ENCODE results near the gene MAP3K6. TPM values are rescaled to one million over a fixed set of nuclear protein-coding genes. Genes with fewer than 3 reads are reported as not detected.
A peak's percentile ranks its signal among the peaks of the same experiment; 100 is the strongest.
"Not testable (repeated sequence)": the region's sequence is repeated elsewhere in the genome, so short reads cannot be mapped to it uniquely, and the experiment has no call there.

MAP3K6 gene
- total RNA-seq, 1 experiment from 2014 or later, result 7.7 TPM

DNA sequence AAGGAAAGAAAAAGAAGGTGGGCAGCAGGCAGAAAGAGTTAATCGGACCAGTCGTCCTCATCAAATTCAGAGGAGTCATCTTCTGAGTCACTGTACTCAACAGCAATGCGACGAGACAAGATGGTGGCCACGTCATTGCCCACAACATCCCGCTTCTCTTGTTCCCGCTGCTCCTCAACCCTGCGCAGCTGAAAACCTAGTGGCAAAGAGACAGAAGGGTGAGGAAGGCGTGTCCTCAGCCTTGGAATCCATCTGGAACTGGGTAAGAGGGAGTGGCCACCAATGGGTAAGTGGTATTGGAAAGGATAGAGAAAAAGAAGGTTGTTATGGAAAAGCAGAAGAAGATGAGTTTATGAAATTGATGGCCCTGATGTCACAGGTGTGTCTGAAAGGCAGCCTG lies 41.4 kb upstream of the MAP3K6 start:
- no peak overlapping the region for H2BK120ac ChIP-seq (ENCODE audit: low read depth, low read length, poor library complexity, severe bottlenecking)
- H4K5ac ChIP-seq (ENCODE audit: insufficient read length, low read depth, low read length), result no peak overlapping the region
- H2BK5ac ChIP-seq (ENCODE audit: insufficient read length, low read length), result no peak overlapping the region
- H2BK12ac ChIP-seq (ENCODE audit: insufficient read length, low read depth, low read length), result no peak overlapping the region
- WGBS (ENCODE audit: extremely low coverage, insufficient read length, low lambda C conversion rate), result no CpG with 5 or more reads among the region's 9 CpGs
- H3T11ph ChIP-seq (ENCODE audit: low read length), result no peak overlapping the region
- no peak overlapping the region for H2AK5ac ChIP-seq (ENCODE audit: insufficient read length, low read length)
- peaks cover 22 to 50% (median 48%) of the 10 kb centered on the region in 3 experiments; a peak in 6 of 7 replicates for H3K36me3 Mint-ChIP-seq (ENCODE audit: insufficient read depth in 1 of 3, low read depth in 3 of 3)
- DNase-seq, result no peak
- H2BK15ac ChIP-seq (ENCODE audit: low read depth, low read length), result no peak overlapping the region
- no peak overlapping the region for H4K8ac ChIP-seq (replicated peaks; ENCODE audit: insufficient read length, low read depth, low read length)
- H4K20me1 ChIP-seq (ENCODE audit: control insufficient read depth, insufficient read depth, insufficient read length), result no peaks in the 10 kb centered on the region
- no peaks in the 10 kb centered on the region for H3K27me3 ChIP-seq (ENCODE audit: insufficient read depth, low read length)
- no peak overlapping the region for H3K14ac ChIP-seq (ENCODE audit: insufficient read depth, low read length)
- H2BK20ac ChIP-seq (ENCODE audit: low read depth, low read length, poor library complexity, severe bottlenecking), result no peak overlapping the region
- no peak overlapping the region for H3K4ac ChIP-seq (ENCODE audit: low read depth, low read length)
- H3K4me1 ChIP-seq (ENCODE audit: insufficient read depth, low read length), result no peaks in the 10 kb centered on the region
- H3K9me3 ChIP-seq (ENCODE audit: control insufficient read depth, low read depth, low read length), result no peaks in the 10 kb centered on the region
- no peaks in the 10 kb centered on the region for H3K23me2 ChIP-seq (ENCODE audit: insufficient read length, low read depth, low read length, poor library complexity, severe bottlenecking)
- no peak overlapping the region for H3K4me2 ChIP-seq (ENCODE audit: insufficient read depth, insufficient read length, low read length)
- no peak overlapping the region for H4K91ac ChIP-seq (ENCODE audit: insufficient read length, low read depth, low read length)
- H3K27me3 Mint-ChIP-seq (ENCODE audit: low read depth), result no peaks in the 10 kb centered on the region
- no peaks in the 10 kb centered on the region for H3K9me3 Mint-ChIP-seq
- no peak overlapping the region; a peak in 2 of 7 replicates for H3K27ac Mint-ChIP-seq
- peaks cover 28 to 39% of the 10 kb centered on the region in 2 experiments for H3K4me1 Mint-ChIP-seq
- no peak overlapping the region for H3K56ac ChIP-seq (ENCODE audit: insufficient read length, low read depth, low read length)
- no peak overlapping the region for H3K23ac ChIP-seq (ENCODE audit: insufficient read length, low read depth, low read length)
- H3K79me1 ChIP-seq (ENCODE audit: insufficient read depth, low read depth, low read length, poor library complexity, severe bottlenecking), result no peaks in the 10 kb centered on the region
- H2AFZ ChIP-seq (ENCODE audit: low read length), result no peak overlapping the region
- H3K79me2 ChIP-seq (ENCODE audit: insufficient read depth, low read length), result no peaks in the 10 kb centered on the region
- H3K27ac ChIP-seq (ENCODE audit: insufficient read length, low read depth, low read length), result no peak overlapping the region
- no peak overlapping the region for H3K18ac ChIP-seq (ENCODE audit: insufficient read length, low read depth, low read length)
- no peak for TF ChIP-seq CTCF (conservative IDR thresholded peaks at IDR 0.05)
- H3K4me3 Mint-ChIP-seq, result no peak overlapping the region
- no peak overlapping the region for H3K9ac ChIP-seq (ENCODE audit: extremely low read depth, insufficient read length, low read length)

GRCh38 chr1:27406791-27407190 lies 40.0 kb upstream of the MAP3K6 start:
- H3K9ac ChIP-seq (ENCODE audit: extremely low read depth, insufficient read length, low read length); DNase-seq; H4K91ac ChIP-seq (ENCODE audit: insufficient read length, low read depth, low read length); H3K27me3 Mint-ChIP-seq (ENCODE audit: low read depth); H4K20me1 ChIP-seq (ENCODE audit: control insufficient read depth, insufficient read depth, insufficient read length); H2BK120ac ChIP-seq (ENCODE audit: low read depth, low read length, poor library complexity, severe bottlenecking); H2BK15ac ChIP-seq (ENCODE audit: low read depth, low read length); H3T11ph ChIP-seq (ENCODE audit: low read length); H3K23me2 ChIP-seq (ENCODE audit: insufficient read length, low read depth, low read length, poor library complexity, severe bottlenecking); H2BK12ac ChIP-seq (ENCODE audit: insufficient read length, low read depth, low read length); H3K56ac ChIP-seq (ENCODE audit: insufficient read length, low read depth, low read length); H3K4me2 ChIP-seq (ENCODE audit: insufficient read depth, insufficient read length, low read length); H2AK5ac ChIP-seq (ENCODE audit: insufficient read length, low read length); H3K9me3 Mint-ChIP-seq; H4K5ac ChIP-seq (ENCODE audit: insufficient read length, low read depth, low read length); H3K23ac ChIP-seq (ENCODE audit: insufficient read length, low read depth, low read length); H3K4me3 Mint-ChIP-seq; H3K79me1 ChIP-seq (ENCODE audit: insufficient read depth, low read depth, low read length, poor library complexity, severe bottlenecking); H3K9me3 ChIP-seq (ENCODE audit: control insufficient read depth, low read depth, low read length); H3K27ac ChIP-seq (ENCODE audit: insufficient read length, low read depth, low read length); H3K79me2 ChIP-seq (ENCODE audit: insufficient read depth, low read length); H4K8ac ChIP-seq (replicated peaks; ENCODE audit: insufficient read length, low read depth, low read length); H3K27me3 ChIP-seq (ENCODE audit: insufficient read depth, low read length); H2BK5ac ChIP-seq (ENCODE audit: insufficient read length, low read length); H2BK20ac ChIP-seq (ENCODE audit: low read depth, low read length, poor library complexity, severe bottlenecking); H2AFZ ChIP-seq (ENCODE audit: low read length); H3K4ac ChIP-seq (ENCODE audit: low read depth, low read length); H3K4me1 ChIP-seq (ENCODE audit: insufficient read depth, low read length); H3K14ac ChIP-seq (ENCODE audit: insufficient read depth, low read length); H3K18ac ChIP-seq (ENCODE audit: insufficient read length, low read depth, low read length): not testable (repeated sequence)
- no CpG with 5 or more reads among the region's 2 CpGs for WGBS (ENCODE audit: extremely low coverage, insufficient read length, low lambda C conversion rate)
- peak overlapping the region in 1 of 3 experiments; percentile 98; a peak in 1 of 7 replicates for H3K27ac Mint-ChIP-seq
- peaks cover 34 to 48% of the 10 kb centered on the region in 2 experiments for H3K4me1 Mint-ChIP-seq
- H3K36me3 Mint-ChIP-seq (ENCODE audit: insufficient read depth in 1 of 3, low read depth in 3 of 3), result peaks cover 15 to 37% (median 36%) of the 10 kb centered on the region in 3 experiments; a peak in 6 of 7 replicates

All from H9 (cell line).